Stimulated activated CD4-positive, alpha-beta T cell treated with anti-CD3 and anti-CD28 coated beads, TNF-alpha, amount 100 ng/mL, for 48 hours (primary cell): ENCODE measurements around the gene VIPR2.
"Not testable (repeated sequence)": the region's sequence is repeated elsewhere in the genome, so short reads cannot be mapped to it uniquely, and the experiment has no call there.

Source experiments
- DNase-seq, 3 donors: peaks; one replicate each; pipeline ENCODE4 v3.0.0-alpha.2; 2020; ENCODE audit warnings: low read depth in 3 of 3

The VIPR2 gene

DNA sequence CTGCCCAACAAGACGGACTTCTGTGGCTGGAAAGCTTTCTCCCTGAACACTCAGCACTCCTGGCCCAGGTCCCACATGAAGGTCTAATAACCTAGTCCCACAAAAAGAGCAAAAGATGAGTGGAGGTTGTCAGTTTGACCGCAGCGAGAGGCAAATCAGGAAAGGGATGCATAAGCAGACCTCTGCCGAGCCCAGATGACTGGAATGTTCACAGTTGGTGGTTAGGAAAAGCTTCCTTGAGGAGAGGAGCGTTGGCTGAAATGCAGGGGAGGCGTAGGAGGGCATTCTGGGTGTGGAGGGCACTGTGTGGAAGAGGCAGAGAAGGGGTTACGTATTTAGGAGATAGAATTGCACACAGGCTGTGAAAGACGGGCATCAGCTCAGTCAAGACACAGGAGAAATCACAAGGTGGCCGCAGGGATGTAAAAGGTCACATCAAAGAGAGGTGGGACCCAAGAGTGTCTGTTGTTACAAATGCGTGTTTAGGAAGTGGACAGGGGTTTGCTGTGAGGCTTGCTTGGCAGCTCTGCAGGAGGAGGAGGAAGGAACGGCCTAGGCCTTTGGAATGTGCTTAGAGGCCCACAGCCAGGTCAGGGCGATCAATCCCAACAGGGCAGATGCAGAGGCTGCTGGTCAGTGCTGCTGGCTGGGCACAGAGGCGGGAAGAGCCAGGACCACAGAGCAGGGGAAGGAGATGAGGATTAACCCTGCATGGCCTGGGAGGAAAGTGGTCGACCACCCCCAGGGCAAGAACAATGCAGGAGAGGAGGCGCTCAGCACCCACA lies 133.5 kb downstream of the VIPR2 start:
- no peak for DNase-seq

DNA sequence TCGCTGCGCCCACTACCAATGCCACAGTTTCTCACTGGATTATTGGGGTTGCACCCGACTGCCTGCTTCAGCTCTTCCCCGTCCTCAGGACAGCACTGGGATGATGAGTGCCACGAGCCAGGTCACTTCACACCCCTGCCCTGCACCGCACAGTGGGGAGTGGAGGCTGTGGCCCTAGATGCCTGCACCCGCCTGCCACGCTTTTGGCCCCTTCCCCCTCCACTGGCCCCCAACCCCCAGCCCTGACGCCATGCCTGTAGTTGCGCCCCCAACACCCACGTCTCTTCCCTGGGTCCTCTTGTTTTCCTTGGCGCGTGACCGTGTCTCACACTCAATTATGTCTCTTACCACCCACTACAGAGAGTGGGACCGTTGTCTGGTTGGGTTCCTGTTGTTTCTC lies 134.3 kb downstream of the VIPR2 start:
- DNase-seq, result no peak

- no peak for DNase-seq
These were observed 134.7 kb downstream of the VIPR2 start for GRCh38 chr7:159009951-159010350.

DNA sequence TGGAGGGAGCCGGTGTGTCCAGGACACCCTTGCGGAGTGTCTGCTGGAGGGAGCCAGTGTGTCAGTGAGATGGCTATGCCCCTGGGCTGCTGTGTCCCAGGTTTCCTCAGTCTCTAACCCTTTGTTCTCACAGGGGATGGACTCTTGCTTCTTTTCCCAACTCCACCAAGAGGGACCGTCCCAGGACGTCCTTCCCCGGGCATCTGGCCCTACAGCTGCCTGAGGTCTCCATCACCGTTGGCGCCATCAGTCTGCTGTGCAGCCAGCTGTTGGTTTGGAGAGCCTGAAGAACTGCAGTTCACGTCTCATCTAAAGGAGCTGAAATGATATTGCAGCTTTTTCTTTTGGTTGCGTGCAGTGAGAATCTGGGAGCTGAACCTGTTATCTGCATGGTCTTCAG lies 136.2 kb downstream of the VIPR2 start:
- no peak for DNase-seq

DNA sequence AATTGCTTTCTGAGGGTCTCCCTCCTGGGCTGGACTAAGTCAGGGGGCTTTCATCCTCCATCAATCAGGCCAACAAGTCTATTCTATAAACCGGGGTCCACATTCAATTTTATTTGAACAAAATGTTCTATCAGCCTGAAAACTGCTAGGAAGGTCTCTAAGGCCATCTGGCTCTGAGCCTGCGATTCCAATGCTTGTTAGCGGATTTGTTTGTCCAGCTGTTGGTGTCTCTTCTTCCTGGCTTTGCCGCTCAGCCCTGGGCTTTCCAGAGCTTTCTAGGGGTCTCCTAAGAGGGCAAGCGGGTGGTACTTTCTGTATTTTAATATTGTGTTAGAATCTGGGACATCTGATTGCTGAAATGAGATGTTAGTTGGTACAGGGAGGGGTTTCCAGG lies 136.7 kb downstream of the VIPR2 start:
- no peak for DNase-seq

- DNase-seq, result no peak
These were observed 137.2 kb downstream of the VIPR2 start for GRCh38 chr7:159007364-159007995.

DNA sequence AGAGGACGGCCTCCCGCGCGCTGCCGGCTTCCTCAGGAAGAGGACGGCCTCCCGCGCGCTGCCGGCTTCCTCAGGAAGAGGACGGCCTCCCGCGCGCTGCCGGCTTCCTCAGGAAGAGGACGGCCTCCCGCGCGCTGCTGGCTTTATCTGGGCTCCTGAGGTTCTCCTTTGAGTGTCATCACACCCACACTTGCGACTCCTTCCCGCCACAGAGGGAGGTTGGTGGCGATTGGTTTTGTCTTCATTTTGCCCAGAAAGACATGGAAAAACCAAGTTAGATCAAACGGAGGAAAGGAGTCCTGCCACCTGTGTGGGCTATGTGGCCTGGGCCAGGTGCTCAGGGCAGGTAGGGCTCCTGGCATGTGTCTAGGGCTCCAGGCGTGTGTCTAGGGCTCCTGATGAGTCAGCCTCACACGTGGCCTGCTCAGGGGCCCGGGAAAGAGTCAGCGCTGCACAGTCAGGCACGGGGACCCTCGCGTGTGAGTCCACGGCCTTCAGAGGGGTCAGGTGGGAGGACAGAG lies 138.0 kb downstream of the VIPR2 start:
- DNase-seq, result no peak

GRCh38 chr7:159006022-159006609 lies 138.6 kb downstream of the VIPR2 start:
- DNase-seq, result not testable (repeated sequence)

DNA sequence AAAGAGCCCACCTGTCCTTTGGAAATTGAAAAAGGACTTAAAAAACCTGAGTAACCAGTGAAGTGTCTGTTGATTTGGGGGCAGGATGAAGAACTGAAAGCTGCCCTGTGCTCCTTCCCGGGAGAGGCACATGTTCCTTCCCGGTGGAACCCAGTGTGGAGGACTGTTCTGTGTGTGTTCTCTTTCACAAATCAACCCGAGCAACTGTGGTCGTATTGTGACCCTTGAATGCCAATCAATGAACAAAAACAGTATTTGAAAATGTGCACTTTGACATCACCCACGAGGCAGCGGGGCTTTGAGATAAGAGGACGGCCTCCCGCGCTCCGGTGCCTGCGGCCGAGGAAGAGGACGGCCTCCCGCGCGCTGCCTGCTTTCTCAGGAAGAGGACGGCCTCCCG lies 139.0 kb downstream of the VIPR2 start:
- DNase-seq, result no peak

DNA sequence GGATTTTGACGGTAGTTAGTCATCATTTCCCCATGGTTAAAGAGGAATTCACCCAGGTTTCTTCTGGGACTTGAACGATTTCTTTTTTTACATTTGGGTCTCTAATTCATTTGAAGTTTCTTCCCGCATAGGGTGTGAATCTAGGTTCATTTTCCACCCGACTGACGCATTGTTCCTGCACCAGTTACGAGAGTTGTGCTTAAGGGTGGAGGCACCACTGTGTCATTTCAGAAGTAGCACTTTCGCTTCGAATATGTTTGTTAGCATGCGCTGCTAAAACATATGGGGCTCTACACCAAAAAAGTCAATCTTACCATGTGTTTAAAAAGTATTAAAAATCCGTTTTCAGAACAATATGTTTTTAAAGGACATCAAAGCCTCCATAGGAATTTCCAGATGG lies 140.3 kb downstream of the VIPR2 start:
- DNase-seq, result peak in 2 of 3 donors; percentile 17 to 22

GRCh38 chr7:159001811-159002210 lies 142.9 kb downstream of the VIPR2 start:
- DNase-seq, result no peak

DNA sequence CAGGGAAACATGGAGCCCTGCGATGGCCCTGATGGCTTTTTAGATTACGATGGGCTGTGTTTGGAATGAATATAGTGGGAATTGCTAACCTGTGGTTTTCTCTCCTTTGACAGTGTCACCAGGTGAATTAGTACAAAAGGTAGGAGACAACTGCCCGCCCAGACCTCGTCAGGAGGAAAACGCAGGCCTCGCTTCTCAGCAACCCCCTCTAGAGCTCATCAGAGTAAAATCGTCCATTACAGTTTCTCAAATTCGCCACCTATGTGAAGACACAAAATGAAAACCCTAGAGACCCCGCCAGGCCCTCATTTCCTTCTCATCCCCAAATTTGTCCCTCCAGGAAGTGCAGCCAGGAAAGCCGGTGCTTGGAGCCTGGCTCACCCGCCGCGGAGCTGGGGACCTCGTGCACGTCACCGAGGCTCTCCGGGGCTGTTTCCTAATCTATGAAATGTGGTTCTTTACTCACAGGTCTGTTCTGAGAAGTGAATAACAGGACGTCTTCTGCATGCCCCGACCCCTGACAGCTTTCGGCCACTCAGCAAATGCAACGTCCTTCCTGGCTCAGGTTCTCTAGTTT lies 143.7 kb downstream of the VIPR2 start:
- DNase-seq, result no peak

- no peak for DNase-seq
These were observed 144.6 kb downstream of the VIPR2 start for GRCh38 chr7:159000070-159000469.

DNA sequence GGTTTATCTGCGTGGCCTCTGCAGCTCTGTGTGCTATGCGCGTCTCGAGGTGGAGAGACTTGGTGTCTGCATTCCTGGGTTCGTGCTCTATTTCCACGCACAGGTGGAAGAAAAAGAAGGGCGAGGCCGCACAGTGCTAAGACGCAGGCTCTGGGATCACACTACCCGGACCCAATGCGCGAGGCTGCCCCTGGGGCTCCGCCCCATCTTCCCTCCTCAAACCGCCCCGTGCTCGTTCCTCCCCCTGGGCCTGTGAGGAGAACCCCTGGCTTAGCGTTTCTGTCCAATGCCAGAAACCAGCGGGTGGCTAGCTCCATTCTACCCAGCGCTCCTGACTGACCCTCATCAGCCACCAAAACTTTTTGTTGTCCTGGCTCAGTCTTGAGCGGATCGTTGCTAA lies 145.2 kb downstream of the VIPR2 start:
- DNase-seq, result no peak

- DNase-seq, result not testable (repeated sequence)
These were observed 146.4 kb downstream of the VIPR2 start for GRCh38 chr7:158998261-158998660.

DNA sequence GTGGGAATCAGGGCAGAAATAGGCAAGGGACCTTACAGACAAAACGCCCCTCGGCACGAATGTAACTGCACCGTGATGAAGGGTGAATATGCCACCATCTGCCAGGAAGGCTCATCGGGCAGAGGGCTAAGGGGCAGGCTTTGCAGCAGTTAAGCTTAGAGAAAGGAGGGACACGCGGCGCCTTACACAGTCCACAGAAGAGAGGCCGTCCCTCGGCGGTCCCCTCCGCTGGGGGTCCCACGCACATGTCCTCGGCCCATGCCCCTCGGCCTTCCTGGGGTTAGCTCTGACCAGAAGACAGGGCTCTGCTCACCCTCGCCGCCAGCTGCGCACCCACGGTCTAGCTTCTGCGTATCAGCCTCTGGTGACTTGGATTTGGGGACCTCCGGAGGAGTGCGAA lies 147.2 kb downstream of the VIPR2 start:
- no peak for DNase-seq

GRCh38 chr7:158997110-158997453 lies 147.6 kb downstream of the VIPR2 start:
- DNase-seq, result no peak

- no peak for DNase-seq
These were observed 148.2 kb downstream of the VIPR2 start for GRCh38 chr7:158996214-158997109.

DNA sequence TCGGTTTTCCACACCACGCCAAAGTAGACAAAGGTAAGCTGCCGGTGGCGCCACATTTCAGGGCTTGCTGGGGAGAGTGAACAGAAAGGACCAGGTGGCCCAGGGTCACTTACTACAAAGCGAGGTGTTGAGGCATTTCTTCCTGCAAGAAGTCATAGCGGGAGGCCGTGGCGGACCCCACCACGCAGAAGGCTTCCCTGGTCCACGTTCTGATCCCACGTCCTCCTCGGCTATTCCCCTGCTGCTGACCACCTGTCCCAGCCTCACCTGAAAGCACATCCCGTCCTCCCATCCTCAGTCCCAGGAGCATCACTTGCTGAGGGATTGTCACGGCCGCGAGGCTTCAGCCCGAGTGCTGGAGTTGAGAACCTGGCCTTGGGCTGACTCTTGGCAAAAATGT lies 149.2 kb downstream of the VIPR2 start:
- no peak for DNase-seq

DNA sequence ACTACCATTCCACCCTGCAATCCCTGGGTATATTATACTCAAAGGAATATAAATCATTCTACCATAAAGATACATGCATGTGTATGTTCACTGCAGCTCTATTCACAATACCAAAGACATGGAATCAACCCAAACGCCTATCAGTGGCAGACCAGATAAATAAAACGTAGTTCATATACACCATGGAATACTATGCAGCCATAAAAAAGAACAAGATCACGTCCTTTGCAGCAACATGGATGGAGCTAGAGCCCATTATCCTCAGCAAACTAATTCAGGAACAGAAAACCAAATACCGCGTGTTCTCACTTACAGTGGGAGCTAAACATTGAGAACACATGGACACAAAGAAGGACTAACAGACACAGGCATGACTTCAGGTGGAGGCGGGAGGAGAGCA lies 150.0 kb downstream of the VIPR2 start:
- DNase-seq, result no peak

DNA sequence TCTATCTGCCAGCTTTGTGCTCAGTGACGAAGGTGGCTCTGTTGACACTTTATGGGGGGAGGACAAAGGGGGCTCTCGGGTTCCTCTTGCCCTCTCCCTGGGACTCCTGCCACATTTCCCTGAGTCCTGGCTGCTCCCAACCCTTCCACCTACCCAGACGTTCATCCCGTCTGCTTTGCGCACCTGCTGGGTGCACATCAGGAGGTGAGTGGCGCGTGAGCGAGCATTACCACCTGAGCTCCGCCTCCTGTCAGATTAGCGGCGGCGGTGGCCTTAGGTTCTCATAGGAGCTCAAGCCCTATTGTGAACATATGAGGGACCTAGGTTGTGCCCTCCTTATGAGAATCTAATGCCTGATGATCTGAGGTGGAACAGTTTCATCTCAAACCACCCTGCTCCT lies 151.1 kb downstream of the VIPR2 start:
- DNase-seq, result no peak

GRCh38 chr7:158992759-158993158 lies 151.9 kb downstream of the VIPR2 start:
- DNase-seq, result no peak
